OCI-LY7 (cell line): ENCODE data around the gene PRKD1.

Experiments
- EZH2phosphoT487 ChIP-seq: fragments of 200-600 bp; sonication (generic); IDR thresholded peaks from 2 replicates; pipeline ENCODE4 v1.6.1; 2018; ENCODE audit warnings: low read depth, borderline replicate concordance, mild to moderate bottlenecking, mixed run types, antibody characterized with exemption, low read length, moderate library complexity, mixed read lengths
- TF ChIP-seq, protein P1 (sequence below): fragments of 200-600 bp; sonication (generic); conservative IDR thresholded peaks from 2 replicates; pipeline ENCODE4 v1.5.1; 2014; ENCODE audit warnings: mild to moderate bottlenecking, antibody characterized with exemption, low read length, moderate library complexity, mixed read lengths

DNA sequence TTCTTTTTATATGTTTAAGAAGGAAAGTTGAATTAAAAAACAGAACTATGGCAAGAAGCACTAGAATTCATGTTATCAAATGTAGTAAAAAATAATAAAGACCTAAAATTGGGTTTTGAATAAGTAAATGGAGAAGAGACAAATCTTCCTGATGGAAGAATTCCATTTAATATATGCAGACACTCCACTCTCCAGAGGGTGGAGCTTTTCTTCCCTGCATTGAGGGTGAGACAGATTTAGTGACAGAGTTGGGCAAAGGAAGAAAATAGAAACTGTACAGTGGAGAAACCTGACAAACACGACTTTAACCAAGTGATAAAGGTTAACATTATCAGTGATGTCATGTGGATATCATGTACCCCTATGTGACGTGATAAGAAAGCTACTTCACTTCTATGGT lies 217.6 kb downstream of the PRKD1 start:
- TF ChIP-seq, protein P1, sequence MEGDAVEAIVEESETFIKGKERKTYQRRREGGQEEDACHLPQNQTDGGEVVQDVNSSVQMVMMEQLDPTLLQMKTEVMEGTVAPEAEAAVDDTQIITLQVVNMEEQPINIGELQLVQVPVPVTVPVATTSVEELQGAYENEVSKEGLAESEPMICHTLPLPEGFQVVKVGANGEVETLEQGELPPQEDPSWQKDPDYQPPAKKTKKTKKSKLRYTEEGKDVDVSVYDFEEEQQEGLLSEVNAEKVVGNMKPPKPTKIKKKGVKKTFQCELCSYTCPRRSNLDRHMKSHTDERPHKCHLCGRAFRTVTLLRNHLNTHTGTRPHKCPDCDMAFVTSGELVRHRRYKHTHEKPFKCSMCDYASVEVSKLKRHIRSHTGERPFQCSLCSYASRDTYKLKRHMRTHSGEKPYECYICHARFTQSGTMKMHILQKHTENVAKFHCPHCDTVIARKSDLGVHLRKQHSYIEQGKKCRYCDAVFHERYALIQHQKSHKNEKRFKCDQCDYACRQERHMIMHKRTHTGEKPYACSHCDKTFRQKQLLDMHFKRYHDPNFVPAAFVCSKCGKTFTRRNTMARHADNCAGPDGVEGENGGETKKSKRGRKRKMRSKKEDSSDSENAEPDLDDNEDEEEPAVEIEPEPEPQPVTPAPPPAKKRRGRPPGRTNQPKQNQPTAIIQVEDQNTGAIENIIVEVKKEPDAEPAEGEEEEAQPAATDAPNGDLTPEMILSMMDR = no peak
- no peak for TF ChIP-seq EZH2phosphoT487
